Effector memory CD4-positive, alpha-beta T cell (primary cell): ENCODE results near the gene MEGF8.

Source experiments
- DNase-seq, 3 donors: peaks; one replicate each; pipeline ENCODE4 v3.0.0-alpha.2; 2020
- H3K27ac ChIP-seq: 2 replicates; pipeline ENCODE4 v1.7.0; 2013; ENCODE audit warnings: mild to moderate bottlenecking, low read length, moderate library complexity; ENCODE audit not compliant: insufficient read depth, poor library complexity, severe bottlenecking
- H3K27me3 ChIP-seq: replicated peaks from 2 replicates; pipeline ENCODE4 v1.7.0; 2013; ENCODE audit warnings: mild to moderate bottlenecking, low read length; ENCODE audit not compliant: insufficient read depth, control insufficient read depth, poor library complexity, severe bottlenecking
- H3K36me3 ChIP-seq: 2 replicates; pipeline ENCODE4 v1.7.0; 2013; ENCODE audit warnings: mild to moderate bottlenecking, low read length, moderate library complexity; ENCODE audit not compliant: control insufficient read depth, insufficient read depth
- H3K4me1 ChIP-seq: 2 replicates; pipeline ENCODE4 v1.7.0; 2013; ENCODE audit warnings: low read length, mild to moderate bottlenecking; ENCODE audit not compliant: control insufficient read depth, insufficient read depth, poor library complexity, severe bottlenecking
- H3K4me3 ChIP-seq: 2 replicates; pipeline ENCODE4 v1.7.0; 2013; ENCODE audit warnings: low read length, low read depth, mild to moderate bottlenecking; ENCODE audit not compliant: insufficient read depth, poor library complexity, severe bottlenecking
- H3K9me3 ChIP-seq: 2 replicates; pipeline ENCODE4 v1.7.0; 2013; ENCODE audit warnings: mild to moderate bottlenecking, low read length, moderate library complexity; ENCODE audit not compliant: control insufficient read depth

The MEGF8 gene

DNA sequence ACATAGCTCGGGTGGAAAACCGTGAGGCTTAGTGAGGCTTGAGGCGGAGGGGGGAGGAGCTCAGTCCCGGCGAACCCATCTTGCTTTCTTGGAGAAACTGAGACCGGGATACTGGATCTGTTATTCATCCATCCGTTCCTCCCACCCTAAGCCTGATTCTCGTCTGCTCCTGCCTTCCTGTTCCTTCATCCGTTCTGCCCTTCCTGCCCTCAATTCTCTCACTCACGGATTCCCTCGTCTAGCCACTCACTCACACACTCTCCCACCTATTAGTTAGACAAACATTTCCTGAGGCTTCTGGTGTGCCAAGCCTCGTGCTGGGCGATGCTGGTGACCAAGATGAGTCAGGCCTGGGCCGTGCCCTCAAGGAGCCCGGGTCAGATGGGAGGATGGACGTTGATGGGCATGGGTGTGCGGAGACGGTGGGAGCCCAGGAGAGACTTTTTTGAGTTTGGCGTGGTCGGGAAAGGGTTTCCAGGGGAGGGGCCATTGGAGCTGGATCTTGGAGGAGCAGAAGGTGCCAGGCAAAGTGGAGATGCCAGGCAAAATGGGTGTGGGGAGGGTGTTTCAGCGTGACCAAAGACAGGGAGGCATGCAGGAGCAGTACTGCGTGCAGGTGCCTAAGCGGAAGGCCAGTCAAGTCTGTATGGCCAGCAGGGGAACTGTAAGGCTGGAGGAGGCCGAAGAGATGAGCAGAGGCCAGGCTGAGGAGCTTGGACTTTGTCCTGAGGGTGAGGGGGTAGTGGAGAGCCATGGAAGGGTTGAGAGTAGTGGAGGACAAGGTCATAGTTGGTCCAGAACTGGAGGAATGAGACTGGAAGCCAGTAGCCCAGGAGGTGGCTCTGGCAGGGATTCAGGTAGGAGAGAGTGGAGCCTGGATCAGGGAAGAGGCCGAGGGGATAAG, 72.1 kb downstream of the MEGF8 start:
- H3K27me3 ChIP-seq: no peaks in the 10 kb centered on the region
- H3K9me3 ChIP-seq: no peaks in the 10 kb centered on the region
- no peaks in the 10 kb centered on the region for H3K36me3 ChIP-seq
- peak overlapping the region; percentile 58 for H3K27ac ChIP-seq
- H3K4me1 ChIP-seq: peaks cover 20% of the 10 kb centered on the region
- DNase-seq: no peak
- peak overlapping the region; percentile 58 for H3K4me3 ChIP-seq

DNA sequence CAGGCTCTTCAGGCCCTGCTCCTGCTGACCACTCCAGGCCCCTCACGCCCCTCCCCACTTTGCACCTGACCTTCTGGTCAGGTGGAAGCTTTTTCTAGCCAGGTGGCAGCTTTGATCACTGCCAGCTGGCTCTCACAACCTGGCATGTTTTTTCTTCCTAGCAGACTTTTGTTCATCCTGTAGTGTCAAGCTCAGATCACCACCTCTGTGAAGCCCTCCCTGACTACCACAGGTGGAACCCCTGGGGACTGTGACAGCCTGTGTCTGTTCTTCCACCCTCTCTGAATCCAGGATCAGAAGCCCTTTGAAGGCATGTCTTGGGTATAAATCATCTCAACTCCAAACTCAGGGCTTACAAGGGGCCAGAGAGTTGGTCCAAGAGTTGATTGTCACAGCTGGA, 75.0 kb downstream of the MEGF8 start:
- no peak overlapping the region for H3K27ac ChIP-seq
- H3K9me3 ChIP-seq: no peaks in the 10 kb centered on the region
- H3K27me3 ChIP-seq: no peaks in the 10 kb centered on the region
- H3K4me1 ChIP-seq: peaks cover 20% of the 10 kb centered on the region
- no peak for DNase-seq
- H3K36me3 ChIP-seq: no peaks in the 10 kb centered on the region
- no peak overlapping the region for H3K4me3 ChIP-seq

DNA sequence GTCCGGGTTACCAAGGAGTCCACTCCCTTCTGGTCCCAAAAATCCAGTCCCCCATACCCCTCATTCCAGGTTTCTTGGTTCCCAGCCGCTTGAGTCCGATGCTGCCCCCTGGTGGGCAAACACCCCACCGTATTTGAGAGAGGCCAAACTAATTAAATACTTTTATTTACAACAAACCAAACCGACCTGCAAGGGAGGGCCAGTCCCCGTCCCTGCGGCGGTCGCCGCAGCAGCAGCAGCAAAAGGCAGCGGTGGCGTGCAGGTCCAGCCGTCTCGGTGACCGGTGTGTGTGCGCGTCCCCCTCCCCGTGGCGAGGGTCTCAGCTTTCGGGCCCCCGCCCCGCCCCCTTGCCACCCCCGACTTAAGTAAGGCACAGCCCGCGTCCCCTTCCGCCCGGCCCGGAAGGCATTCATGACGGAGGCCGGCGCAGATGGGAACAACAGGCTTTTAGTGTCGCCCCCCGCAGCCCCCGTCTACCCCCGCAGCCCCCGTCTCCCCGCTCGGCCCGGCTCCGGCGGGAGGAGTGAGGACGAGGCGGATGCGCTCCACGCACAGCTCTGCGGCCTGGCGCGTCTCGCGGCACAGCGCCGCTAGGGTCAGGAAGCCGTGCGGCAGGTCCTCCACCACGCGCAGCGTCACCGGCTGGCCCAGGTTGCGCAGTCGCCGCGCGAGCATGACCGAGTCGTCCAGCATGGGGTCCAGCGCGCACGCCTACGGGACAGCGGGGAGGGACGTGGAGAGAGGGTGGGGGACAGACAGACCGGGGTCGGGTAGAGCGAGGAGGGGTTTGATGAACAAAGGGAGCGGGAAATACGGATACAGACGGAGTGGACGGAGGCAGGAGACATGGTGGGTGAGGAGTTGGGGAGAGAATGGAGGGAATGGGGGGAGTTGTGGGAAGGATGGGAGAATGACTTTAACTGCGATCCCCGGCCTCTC, 76.2 kb downstream of the MEGF8 start:
- peaks cover 15% of the 10 kb centered on the region for H3K4me1 ChIP-seq
- peaks cover 5% of the 10 kb centered on the region for H3K36me3 ChIP-seq
- no peaks in the 10 kb centered on the region for H3K9me3 ChIP-seq
- DNase-seq: peak; percentile 57 to 70 (median 58)
- H3K4me3 ChIP-seq: peak overlapping the region; percentile 68
- H3K27me3 ChIP-seq: no peaks in the 10 kb centered on the region
- H3K27ac ChIP-seq: peak overlapping the region; percentile 58

DNA sequence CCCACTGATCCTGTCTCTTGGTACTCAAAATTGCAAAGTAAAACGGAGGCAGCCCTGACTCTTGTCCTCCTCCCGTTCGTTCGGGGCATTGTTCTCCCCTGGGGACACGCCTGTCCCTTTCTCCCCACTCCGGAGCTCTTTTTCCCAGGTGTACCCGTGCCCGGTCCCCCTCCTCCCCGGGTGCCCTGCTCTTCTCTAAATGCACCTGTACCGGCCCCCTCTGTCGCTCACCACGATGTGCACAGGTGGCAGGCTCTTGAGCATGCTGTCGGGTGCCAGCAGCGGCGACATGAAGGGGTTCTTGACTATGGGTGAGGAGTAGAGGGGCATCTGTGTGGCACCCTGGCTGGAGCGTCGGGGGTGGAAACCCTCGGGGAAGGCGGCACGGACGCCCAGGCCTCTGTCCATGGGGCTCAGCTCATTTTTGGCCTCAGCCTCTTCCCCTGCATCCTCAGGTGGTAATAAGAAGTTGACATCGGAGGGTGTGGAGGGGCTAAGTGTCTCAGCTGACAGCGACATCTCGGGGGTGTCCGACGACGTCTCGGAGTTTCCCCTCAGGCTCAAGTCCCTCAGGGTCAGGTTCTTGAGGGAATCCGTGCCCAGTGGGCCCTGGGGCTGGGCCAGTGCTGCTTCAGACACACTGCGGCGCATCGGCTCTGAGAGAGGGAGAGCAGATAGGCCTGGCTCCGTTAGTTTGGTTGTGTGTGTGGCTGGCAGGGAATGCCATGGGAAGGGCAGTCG, 77.1 kb downstream of the MEGF8 start:
- peak overlapping the region; percentile 58 for H3K27ac ChIP-seq
- DNase-seq: no peak
- H3K27me3 ChIP-seq: no peaks in the 10 kb centered on the region
- peaks cover 11% of the 10 kb centered on the region for H3K4me1 ChIP-seq
- H3K4me3 ChIP-seq: peak overlapping the region; percentile 68
- no peaks in the 10 kb centered on the region for H3K9me3 ChIP-seq
- H3K36me3 ChIP-seq: peaks cover 12% of the 10 kb centered on the region

DNA sequence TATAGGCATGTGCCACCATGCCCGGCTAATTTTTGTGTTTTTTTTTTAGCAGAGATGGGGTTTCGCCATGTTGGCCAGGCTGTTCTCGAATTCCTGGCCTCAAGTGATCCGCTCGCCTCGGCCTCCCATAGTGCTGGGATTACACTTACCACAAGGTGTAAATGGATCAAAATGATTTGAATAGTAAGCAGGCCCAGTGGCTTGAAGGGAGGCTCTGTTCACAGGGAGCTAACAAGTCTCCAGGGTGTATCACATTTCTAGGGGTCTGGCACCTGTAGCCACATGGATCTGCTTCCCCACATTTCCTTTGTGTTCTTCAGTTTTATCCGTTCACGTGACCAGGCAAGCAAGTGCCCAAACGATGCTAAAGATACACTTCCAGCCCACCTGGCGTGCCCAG, 78.2 kb downstream of the MEGF8 start:
- peaks cover 16% of the 10 kb centered on the region for H3K36me3 ChIP-seq

DNA sequence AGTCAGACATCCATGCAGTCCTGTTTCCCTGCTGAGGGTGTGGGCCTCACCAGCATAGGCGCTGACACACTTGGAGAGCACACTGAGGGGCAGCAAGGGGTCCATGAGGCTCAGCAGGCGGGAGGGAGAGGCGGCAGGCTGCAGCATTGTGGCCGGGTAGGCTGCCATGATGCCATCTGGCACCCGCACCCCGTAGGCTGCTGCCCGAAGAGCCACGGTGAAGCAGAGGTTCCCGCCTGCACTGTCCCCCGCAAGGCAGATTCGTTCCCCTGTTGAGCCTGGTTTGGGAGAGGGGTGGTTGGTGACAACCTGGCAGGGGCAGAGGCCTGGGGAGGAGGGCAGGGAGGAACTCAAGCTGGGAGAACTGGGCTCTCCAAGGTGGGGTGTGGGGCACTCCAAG, 80.7 kb downstream of the MEGF8 start:
- H3K36me3 ChIP-seq: peaks cover 16% of the 10 kb centered on the region
- no peak overlapping the region for H3K27ac ChIP-seq
- H3K4me1 ChIP-seq: peaks cover 4% of the 10 kb centered on the region
- DNase-seq: no peak
- H3K9me3 ChIP-seq: no peaks in the 10 kb centered on the region
- H3K27me3 ChIP-seq: no peaks in the 10 kb centered on the region
- no peak overlapping the region for H3K4me3 ChIP-seq

More for the DNA sequence above, 78.2 kb downstream of the MEGF8 start:
- no peak for DNase-seq
- Histone ChIP-seq H3K4me1 (peaks cover 6% of the 10 kb centered on the region), H3K9me3 (no peaks in the 10 kb centered on the region), H3K27me3 (no peaks in the 10 kb centered on the region), H3K27ac (no peak overlapping the region), H3K4me3 (no peak overlapping the region)

DNA sequence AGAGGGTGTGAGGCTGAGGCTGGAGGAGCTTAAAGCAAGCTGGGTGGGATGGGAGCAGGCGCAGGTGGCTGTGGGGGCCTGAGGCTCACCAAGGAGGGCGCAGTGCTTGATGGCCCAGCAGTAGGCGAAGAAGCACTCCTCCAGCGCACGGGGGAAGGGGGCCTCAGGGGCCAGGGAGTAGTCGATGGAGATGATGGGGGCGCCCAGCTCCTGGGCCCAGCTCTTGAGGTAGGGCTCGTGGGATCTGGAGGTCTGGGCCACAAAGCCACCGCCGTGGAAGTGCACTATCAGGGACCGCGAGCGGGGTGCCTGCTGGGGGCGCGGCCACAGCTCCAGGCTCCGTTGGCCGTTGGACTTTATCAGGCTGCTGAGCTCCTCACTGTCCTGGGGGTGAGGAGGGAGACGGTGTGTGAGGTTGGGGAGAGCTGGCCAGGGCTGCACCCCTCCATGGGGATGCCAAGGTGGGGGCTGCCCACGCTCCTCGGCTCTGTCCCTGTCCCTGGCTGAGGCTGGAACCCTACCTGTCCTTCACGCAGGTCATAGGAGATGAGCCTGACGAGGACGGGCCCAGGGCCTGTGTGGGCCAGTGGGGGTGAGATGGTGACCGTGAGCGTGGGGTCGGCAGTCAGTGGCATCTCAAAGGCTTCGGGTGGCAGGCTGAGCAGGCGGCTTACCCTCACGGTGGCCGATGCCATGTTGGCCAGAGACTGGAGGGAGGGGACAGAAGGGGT, 81.8 kb downstream of the MEGF8 start:
- Histone ChIP-seq H3K4me1 (no peaks in the 10 kb centered on the region), H3K36me3 (peaks cover 16% of the 10 kb centered on the region), H3K27me3 (no peaks in the 10 kb centered on the region), H3K27ac (no peak overlapping the region), H3K9me3 (no peaks in the 10 kb centered on the region), H3K4me3 (no peak overlapping the region)
- DNase-seq: no peak

DNA sequence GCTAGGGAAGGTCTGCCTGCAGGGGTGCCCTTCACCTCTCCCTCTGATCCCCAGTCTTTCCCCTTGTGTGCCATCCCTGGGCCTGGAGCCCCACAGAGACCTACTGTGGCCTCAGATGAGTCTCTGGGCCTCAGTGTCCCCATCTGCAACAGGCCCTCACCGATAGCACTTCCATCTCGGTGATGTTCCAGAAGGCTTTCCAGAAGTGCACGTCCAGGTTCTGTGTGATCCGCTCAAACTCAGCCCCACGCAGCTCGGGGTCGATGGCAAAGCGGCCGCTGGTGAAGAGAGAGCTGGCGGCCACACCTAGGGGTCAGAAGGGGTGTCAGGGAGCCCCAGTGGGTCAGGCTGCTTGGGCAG, 82.4 kb downstream of the MEGF8 start:
- no peak for DNase-seq
- H3K27ac ChIP-seq: no peak overlapping the region
- H3K4me1 ChIP-seq: no peaks in the 10 kb centered on the region
- H3K36me3 ChIP-seq: peaks cover 16% of the 10 kb centered on the region
- H3K27me3 ChIP-seq: no peaks in the 10 kb centered on the region
- H3K4me3 ChIP-seq: no peak overlapping the region
- H3K9me3 ChIP-seq: no peaks in the 10 kb centered on the region

DNA sequence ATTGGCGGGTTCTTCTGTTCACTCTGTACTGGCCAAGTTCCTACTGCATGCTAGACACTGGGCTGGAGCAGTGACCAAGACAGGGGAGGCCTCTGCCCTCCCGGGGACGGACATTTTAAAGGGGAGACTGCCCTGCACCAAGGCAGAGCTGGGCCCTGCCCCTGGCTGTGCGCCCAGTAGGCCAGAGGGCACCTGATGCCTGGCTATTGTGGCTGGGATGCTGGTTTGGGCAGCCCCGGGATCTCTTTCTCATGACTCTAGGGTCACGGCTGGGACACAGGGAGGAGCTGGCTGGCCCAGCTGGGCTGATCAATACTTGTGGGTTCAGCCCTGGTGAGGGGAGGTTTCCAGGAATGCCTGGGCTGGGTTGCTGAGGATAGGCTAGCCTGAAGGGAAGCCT, 84.0 kb downstream of the MEGF8 start:
- H3K4me3 ChIP-seq: no peak overlapping the region

More for the DNA sequence above, 84.0 kb downstream of the MEGF8 start:
- Histone ChIP-seq H3K36me3 (peaks cover 16% of the 10 kb centered on the region), H3K27me3 (no peaks in the 10 kb centered on the region), H3K4me1 (no peaks in the 10 kb centered on the region), H3K9me3 (no peaks in the 10 kb centered on the region), H3K27ac (no peak overlapping the region)
- no peak for DNase-seq
